Neural progenitor cell (in vitro differentiated cells): ENCODE data around the gene GABRD. TPM values are rescaled to one million over a fixed set of nuclear protein-coding genes. Genes with fewer than 3 reads are reported as not detected.
"Not testable (repeated sequence)": the region's sequence is repeated elsewhere in the genome, so short reads cannot be mapped to it uniquely, and the experiment has no call there.

Experiments used
- DNase-seq: peaks from one replicate; pipeline ENCODE4 v3.0.0-alpha.2; 2016; ENCODE audit warnings: low spot score
- H2AFZ ChIP-seq: fragments of 200-600 bp; sonication (generic); replicated peaks from 2 replicates; pipeline ENCODE4 v1.6.1; 2016; ENCODE audit warnings: antibody characterized with exemption
- H3F3A ChIP-seq: fragments of 200-600 bp; sonication (generic); 2 replicates; pipeline ENCODE4 v1.6.1; 2016; ENCODE audit warnings: antibody characterized with exemption, low read depth
- H3K27ac ChIP-seq: fragments of 200-600 bp; sonication (generic); 2 replicates; pipeline ENCODE4 v1.5.1; 2016; ENCODE audit warnings: mild to moderate bottlenecking
- H3K27me3 ChIP-seq: fragments of 200-600 bp; sonication (generic); 2 replicates; pipeline ENCODE4 v1.6.1; 2016; ENCODE audit warnings: mild to moderate bottlenecking, moderate library complexity
- H3K36me3 ChIP-seq: fragments of 200-600 bp; sonication (generic); 2 replicates; pipeline ENCODE4 v1.5.1; 2016
- H3K4me1 ChIP-seq: fragments of 200-600 bp; sonication (generic); 2 replicates; pipeline ENCODE4 v1.6.1; 2016; ENCODE audit warnings: mixed run types
- H3K4me2 ChIP-seq: fragments of 200-600 bp; sonication (generic); 2 replicates; pipeline ENCODE4 v1.6.1; 2016
- H3K4me3 ChIP-seq: fragments of 200-600 bp; sonication (generic); 2 replicates; pipeline ENCODE4 v1.5.1; 2016
- H3K79me2 ChIP-seq: fragments of 200-600 bp; sonication (generic); 2 replicates; pipeline ENCODE4 v1.6.1; 2016; ENCODE audit warnings: low read depth
- H3K9ac ChIP-seq: fragments of 200-600 bp; sonication (generic); 2 replicates; pipeline ENCODE4 v1.6.1; 2016
- H3K9me3 ChIP-seq: fragments of 200-600 bp; sonication (generic); 2 replicates; pipeline ENCODE4 v1.5.1; 2016; ENCODE audit warnings: low read depth
- H4K20me1 ChIP-seq: fragments of 200-600 bp; sonication (generic); 2 replicates; pipeline ENCODE4 v1.6.1; 2016; ENCODE audit warnings: low read depth
- H3K27ac Mint-ChIP-seq: 3 replicates; pipeline ENCODE4 v1.8.0; 2021; ENCODE audit warnings: mixed read lengths
- H3K27me3 Mint-ChIP-seq: 2 replicates; pipeline ENCODE4 v1.8.0; 2022; ENCODE audit warnings: low read depth, mild to moderate bottlenecking, inconsistent platforms, moderate library complexity, mixed read lengths; ENCODE audit not compliant: insufficient read depth
- H3K36me3 Mint-ChIP-seq: 3 replicates; pipeline ENCODE4 v1.8.0; 2021; ENCODE audit warnings: mixed read lengths
- H3K4me1 Mint-ChIP-seq: 3 replicates; pipeline ENCODE4 v1.8.0; 2021; ENCODE audit warnings: mixed read lengths
- H3K4me3 Mint-ChIP-seq: 3 replicates; pipeline ENCODE4 v1.8.0; 2021; ENCODE audit warnings: mild to moderate bottlenecking, moderate library complexity, mixed read lengths
- H3K9me3 Mint-ChIP-seq: 3 replicates; pipeline ENCODE4 v1.8.0; 2020; ENCODE audit warnings: mixed read lengths
- EZH2 ChIP-seq: fragments of 200-600 bp; sonication (generic); IDR thresholded peaks from 2 replicates; pipeline ENCODE4 v1.6.1; 2017; ENCODE audit warnings: antibody characterized with exemption, mild to moderate bottlenecking, moderate library complexity
- EZH2phosphoT487 ChIP-seq: fragments of 200-600 bp; sonication (generic); IDR thresholded peaks from 2 replicates; pipeline ENCODE4 v1.6.1; 2017; ENCODE audit warnings: antibody characterized with exemption
- total RNA-seq: library from RNA; depleted of rRNA; stranded (reverse); fragments of >200 nt; gene quantifications from 2 replicates; pipeline ENCODE4 v1.2.3, GENCODE V29; 2015; ENCODE audit warnings: low replicate concordance
- TF ChIP-seq, protein P1 (sequence below): fragments of 200-600 bp; sonication (generic); IDR thresholded peaks from 2 replicates; pipeline ENCODE4 v1.5.1; 2017; ENCODE audit warnings: antibody characterized with exemption, mild to moderate bottlenecking

The GABRD gene
- total RNA-seq, 1 donor from 2014 or later = 0.45 TPM

DNA sequence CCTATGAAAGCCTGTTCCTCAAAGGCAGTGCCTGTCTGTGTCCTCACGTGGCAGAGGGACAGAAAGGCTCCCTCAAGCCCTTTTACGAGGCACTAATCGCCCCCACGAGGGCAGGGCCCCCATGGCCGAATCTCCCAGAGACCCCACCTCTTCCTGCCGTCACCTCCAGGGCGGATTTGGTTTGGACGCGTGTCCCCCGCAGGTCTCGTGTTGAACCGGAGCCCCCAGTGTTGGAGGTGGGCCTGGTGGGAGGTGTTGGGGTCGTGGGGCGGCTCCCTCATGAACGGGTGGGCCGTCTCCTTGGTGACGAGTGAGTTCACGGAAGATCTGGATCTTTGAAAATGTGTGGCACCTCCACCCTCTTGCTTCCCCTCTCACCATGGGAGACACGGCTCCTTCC is 43.1 kb upstream of the GABRD start:
- DNase-seq = no peak
- Histone ChIP-seq H3K4me2 (no peak overlapping the region), H3K36me3 (no peaks in the 10 kb centered on the region), H3K27ac (no peak overlapping the region), H3K9ac (no peak overlapping the region), H2AFZ (no peak overlapping the region), H3K27me3 (no peaks in the 10 kb centered on the region), H4K20me1 (no peaks in the 10 kb centered on the region), H3K4me1 (peaks cover 6% of the 10 kb centered on the region), H3K9me3 (no peaks in the 10 kb centered on the region), H3K79me2 (no peaks in the 10 kb centered on the region), H3F3A (peaks cover 7% of the 10 kb centered on the region), H3K4me3 (no peak overlapping the region)
- Mint-ChIP-seq H3K27ac (no peak overlapping the region), H3K36me3 (peaks cover 9% of the 10 kb centered on the region), H3K9me3 (peaks cover 15% of the 10 kb centered on the region), H3K4me1 (peaks cover 14% of the 10 kb centered on the region), H3K27me3 (peaks cover 23% of the 10 kb centered on the region), H3K4me3 (peak overlapping the region; percentile 28)
- TF ChIP-seq, protein P1, sequence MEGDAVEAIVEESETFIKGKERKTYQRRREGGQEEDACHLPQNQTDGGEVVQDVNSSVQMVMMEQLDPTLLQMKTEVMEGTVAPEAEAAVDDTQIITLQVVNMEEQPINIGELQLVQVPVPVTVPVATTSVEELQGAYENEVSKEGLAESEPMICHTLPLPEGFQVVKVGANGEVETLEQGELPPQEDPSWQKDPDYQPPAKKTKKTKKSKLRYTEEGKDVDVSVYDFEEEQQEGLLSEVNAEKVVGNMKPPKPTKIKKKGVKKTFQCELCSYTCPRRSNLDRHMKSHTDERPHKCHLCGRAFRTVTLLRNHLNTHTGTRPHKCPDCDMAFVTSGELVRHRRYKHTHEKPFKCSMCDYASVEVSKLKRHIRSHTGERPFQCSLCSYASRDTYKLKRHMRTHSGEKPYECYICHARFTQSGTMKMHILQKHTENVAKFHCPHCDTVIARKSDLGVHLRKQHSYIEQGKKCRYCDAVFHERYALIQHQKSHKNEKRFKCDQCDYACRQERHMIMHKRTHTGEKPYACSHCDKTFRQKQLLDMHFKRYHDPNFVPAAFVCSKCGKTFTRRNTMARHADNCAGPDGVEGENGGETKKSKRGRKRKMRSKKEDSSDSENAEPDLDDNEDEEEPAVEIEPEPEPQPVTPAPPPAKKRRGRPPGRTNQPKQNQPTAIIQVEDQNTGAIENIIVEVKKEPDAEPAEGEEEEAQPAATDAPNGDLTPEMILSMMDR = no peak
- TF ChIP-seq EZH2 (no peak), EZH2phosphoT487 (no peak)

DNA sequence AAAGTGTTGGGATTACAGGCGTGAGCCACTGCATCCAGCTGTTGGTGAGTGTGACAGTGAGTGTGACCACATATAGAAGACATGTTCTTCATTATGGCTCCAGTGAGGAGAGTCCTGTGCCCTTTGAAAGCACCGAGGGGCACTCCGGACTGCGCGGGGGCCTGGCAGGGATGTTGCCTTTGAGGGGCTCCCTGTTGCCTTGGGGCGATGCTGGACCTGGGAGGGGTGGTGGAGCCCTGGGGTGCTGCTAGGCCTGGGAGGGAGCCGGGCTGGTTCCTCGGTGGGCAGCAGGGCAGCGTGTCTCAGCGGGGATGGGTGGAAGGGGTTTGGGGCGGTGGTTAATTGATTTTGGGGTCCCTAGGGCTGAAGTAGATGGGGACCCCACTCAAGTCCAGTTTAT is 41.0 kb upstream of the GABRD start:
- Histone ChIP-seq H3K36me3 (no peaks in the 10 kb centered on the region), H3K27ac (no peak overlapping the region), H4K20me1 (no peaks in the 10 kb centered on the region), H2AFZ (no peak overlapping the region), H3K27me3 (no peaks in the 10 kb centered on the region), H3K9me3 (no peaks in the 10 kb centered on the region), H3K4me2 (no peak overlapping the region), H3F3A (peaks cover 4% of the 10 kb centered on the region), H3K4me3 (no peak overlapping the region), H3K9ac (no peak overlapping the region), H3K79me2 (no peaks in the 10 kb centered on the region), H3K4me1 (peaks cover 4% of the 10 kb centered on the region)
- Mint-ChIP-seq H3K4me3 (no peak overlapping the region), H3K9me3 (peaks cover 15% of the 10 kb centered on the region), H3K4me1 (peaks cover 18% of the 10 kb centered on the region), H3K27me3 (peaks cover 20% of the 10 kb centered on the region), H3K36me3 (peaks cover 9% of the 10 kb centered on the region), H3K27ac (no peak overlapping the region)
- TF ChIP-seq, protein P1 = no peak
- TF ChIP-seq EZH2phosphoT487 (no peak), EZH2 (no peak)
- DNase-seq = no peak

DNA sequence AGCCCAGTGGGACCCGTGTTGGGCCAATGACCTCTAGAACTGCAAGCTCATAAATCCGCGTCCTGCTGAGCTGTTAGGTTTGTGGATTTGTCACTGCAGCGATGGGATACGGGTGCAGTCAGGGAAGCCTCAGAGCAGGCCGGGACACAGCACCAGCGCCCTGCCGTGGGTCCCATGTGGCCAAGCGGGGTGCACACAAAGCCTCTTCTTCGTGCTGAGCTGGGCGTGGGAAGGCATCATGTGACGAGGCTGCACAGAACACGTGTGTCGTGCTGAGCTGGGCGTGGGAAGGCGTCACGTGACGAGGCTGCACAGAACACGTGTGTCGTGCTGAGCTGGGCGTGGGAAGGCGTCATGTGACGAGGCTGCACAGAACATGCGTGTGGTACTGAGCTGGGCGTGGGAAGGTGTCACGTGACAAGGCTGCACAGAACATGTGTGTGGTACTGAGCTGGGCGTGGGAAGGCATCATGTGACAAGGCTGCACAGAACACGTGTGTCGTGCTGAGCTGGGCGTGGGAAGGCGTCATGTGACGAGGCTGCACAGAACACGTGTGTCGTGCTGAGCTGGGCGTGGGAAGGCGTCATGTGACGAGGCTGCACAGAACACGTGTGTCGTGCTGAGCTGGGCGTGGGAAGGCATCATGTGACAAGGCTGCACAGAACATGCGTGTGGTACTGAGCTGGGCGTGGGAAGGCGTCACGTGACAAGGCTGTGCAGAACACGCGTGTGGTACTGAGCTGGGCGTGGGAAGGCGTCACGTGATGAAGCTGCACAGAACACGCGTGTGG is 40.3 kb upstream of the GABRD start:
- not testable (repeated sequence) for H3K4me3 ChIP-seq
- H3K27ac Mint-ChIP-seq = peak overlapping the region; percentile 68

GRCh38 chr1:1979482-1980165 is 39.5 kb upstream of the GABRD start:
- H3K36me3 Mint-ChIP-seq = peaks cover 9% of the 10 kb centered on the region
- no peaks in the 10 kb centered on the region for H3K4me1 ChIP-seq
- no peak overlapping the region for H3K4me2 ChIP-seq
- peaks cover 20% of the 10 kb centered on the region for H3K27me3 Mint-ChIP-seq
- H2AFZ ChIP-seq = no peak overlapping the region
- no peaks in the 10 kb centered on the region for H3K79me2 ChIP-seq
- H3K4me3 ChIP-seq = no peak overlapping the region
- H3F3A ChIP-seq = peaks cover 4% of the 10 kb centered on the region
- H3K9me3 Mint-ChIP-seq = peaks cover 15% of the 10 kb centered on the region
- H3K4me1 Mint-ChIP-seq = peaks cover 19% of the 10 kb centered on the region
- no peaks in the 10 kb centered on the region for H3K36me3 ChIP-seq
- no peaks in the 10 kb centered on the region for H3K27me3 ChIP-seq
- H4K20me1 ChIP-seq = no peaks in the 10 kb centered on the region
- H3K27ac ChIP-seq = no peak overlapping the region
- no peak overlapping the region for H3K4me3 Mint-ChIP-seq
- H3K9me3 ChIP-seq = no peaks in the 10 kb centered on the region
- TF ChIP-seq EZH2phosphoT487 (no peak), EZH2 (no peak)
- TF ChIP-seq, protein P1 = no peak
- no peak overlapping the region for H3K27ac Mint-ChIP-seq
- DNase-seq = no peak
- no peak overlapping the region for H3K9ac ChIP-seq

More for the DNA sequence above, 40.3 kb upstream of the GABRD start:
- H3K9me3 ChIP-seq, H4K20me1 ChIP-seq, H3K27me3 ChIP-seq, H2AFZ ChIP-seq, H3F3A ChIP-seq, H3K27ac ChIP-seq, H3K9ac ChIP-seq, H3K36me3 Mint-ChIP-seq, H3K36me3 ChIP-seq, H3K4me2 ChIP-seq, H3K79me2 ChIP-seq, DNase-seq, H3K4me1 ChIP-seq: not testable (repeated sequence)
- Mint-ChIP-seq H3K27me3 (peaks cover 20% of the 10 kb centered on the region), H3K4me1 (peaks cover 15% of the 10 kb centered on the region), H3K9me3 (peaks cover 15% of the 10 kb centered on the region), H3K4me3 (peak overlapping the region; percentile 24)
